Measurements from ENCODE around the gene STAP1.
A peak's percentile ranks its signal among the peaks of the same experiment; 100 is the strongest.
"Not testable (repeated sequence)": the region's sequence is repeated elsewhere in the genome, so short reads cannot be mapped to it uniquely, and the experiment has no call there.

STAP1 gene, protein sequence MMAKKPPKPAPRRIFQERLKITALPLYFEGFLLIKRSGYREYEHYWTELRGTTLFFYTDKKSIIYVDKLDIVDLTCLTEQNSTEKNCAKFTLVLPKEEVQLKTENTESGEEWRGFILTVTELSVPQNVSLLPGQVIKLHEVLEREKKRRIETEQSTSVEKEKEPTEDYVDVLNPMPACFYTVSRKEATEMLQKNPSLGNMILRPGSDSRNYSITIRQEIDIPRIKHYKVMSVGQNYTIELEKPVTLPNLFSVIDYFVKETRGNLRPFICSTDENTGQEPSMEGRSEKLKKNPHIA

DNA sequence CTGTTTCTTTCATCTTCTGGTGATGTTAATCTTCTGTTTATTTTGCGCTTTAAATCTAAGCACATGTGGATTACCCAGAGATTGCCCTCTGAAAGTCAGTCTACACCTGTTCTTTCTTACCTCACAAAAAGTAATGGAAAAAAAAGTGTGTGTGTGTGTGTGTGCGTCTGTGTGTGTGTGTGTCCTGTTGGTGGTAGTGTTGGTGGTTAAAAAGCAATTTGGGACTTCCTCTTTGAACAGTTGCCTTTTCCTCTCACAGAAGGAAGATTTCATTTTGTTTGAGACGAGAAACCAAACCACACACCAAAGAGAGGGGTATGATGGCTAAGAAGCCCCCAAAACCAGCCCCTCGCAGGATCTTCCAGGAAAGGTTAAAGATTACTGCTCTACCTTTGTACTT lies at the start of gene STAP1:
Gene STAP1 (plus strand): TSS at position 235 of the 400 bp plus-strand sequence. CDS start 83 bp downstream, at position 318.
- no peak for DNase-seq

GRCh38 chr4:67512501-67512900 lies 46.0 kb upstream of the STAP1 start:
- DNase-seq, result no peak

DNA sequence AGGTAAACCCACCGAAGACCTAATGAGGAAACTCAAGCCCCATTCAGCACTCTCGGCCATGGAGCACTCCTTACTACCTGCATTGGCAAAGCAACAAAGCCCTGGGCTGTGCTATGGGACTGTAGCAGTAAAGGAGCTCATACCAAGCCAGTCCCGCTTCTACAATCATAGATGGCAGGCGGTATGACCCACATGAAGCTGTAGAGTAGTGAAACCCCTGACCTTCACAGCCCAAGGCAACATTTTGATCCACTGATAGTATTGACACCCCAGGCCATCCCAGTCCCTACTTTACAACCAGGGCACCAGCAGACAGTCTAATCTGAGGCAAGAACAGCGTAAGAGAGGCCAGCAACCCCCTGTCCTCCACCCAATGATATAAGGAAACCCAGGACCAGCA lies 38.4 kb upstream of the STAP1 start:
- no peak for DNase-seq

DNA sequence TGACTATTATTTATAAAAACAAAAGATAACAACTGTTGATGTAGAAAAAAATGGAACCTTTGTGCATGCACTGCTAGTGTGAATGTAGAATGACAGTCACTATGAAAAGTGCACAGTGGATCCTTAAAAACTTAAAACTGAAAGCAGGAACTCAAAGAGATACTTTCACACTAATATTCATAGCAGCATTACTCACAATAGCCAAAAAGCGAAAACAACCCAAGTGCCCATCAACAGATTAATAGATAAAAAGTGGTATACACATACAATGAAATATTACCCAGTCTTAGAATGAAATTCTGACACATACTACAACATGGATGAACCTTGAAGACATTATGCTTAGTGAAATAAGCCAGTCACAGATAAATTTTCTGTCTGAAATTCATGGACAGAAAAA lies 37.0 kb upstream of the STAP1 start:
- no peak for DNase-seq

GRCh38 chr4:67522230-67522629 lies 36.3 kb upstream of the STAP1 start:
- no peak for DNase-seq

GRCh38 chr4:67522851-67523671 lies 35.5 kb upstream of the STAP1 start:
- no peak for DNase-seq

DNA sequence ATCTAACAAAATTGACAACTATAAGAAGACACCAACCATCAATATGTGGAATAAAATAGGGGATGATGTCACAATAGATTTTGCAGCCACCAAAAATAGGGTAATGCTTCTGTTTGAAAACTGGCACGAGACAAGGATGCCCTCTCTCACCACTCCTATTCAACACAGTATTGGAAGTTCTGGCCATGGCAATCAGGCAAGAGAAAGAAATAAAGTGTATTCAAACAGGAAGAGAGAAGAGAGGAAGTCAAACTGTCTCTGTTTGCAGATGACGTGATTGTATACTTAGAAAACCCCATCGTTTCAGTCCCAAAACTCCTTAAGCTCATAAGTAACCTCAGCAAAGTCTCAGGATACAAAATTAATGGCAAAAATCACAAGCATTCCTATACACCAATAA lies 34.4 kb upstream of the STAP1 start:
- not testable (repeated sequence) for DNase-seq

- DNase-seq, result peak; percentile 73
Observed at GRCh38 chr4:67531379-67531962, 27.1 kb upstream of the STAP1 start.

GRCh38 chr4:67532397-67532796 lies 26.1 kb upstream of the STAP1 start:
- not testable (repeated sequence) for DNase-seq

- DNase-seq, result no peak
Observed at GRCh38 chr4:67533112-67533511, 25.4 kb upstream of the STAP1 start.

DNA sequence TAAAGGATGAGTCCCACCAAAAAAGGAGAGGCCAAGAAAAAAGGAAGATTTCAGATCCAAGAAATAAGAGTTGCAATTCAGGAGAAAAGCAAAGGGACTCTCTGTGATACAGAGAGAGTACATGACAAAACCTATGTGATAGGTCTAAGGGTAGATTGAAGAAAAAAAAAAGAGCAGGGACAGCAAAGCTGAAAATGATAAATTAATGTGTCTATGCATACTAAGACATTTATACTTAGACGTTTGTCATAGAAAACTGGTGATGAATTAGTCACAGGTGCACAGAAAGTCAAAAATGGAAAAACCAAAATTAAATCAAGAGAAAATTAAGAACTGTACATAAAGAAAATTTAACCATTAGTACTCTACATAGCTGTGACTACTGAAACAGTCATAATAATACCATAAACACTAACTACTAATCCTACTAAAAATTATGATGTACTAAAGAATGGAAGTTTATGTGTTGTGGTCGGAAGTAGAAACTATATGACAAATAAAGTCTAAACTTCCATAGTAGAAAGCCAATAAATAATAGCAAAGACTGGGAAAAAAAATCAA lies 23.2 kb upstream of the STAP1 start:
- DNase-seq, result no peak

- DNase-seq, result no peak
Observed at GRCh38 chr4:67539830-67540229, 18.7 kb upstream of the STAP1 start.

DNA sequence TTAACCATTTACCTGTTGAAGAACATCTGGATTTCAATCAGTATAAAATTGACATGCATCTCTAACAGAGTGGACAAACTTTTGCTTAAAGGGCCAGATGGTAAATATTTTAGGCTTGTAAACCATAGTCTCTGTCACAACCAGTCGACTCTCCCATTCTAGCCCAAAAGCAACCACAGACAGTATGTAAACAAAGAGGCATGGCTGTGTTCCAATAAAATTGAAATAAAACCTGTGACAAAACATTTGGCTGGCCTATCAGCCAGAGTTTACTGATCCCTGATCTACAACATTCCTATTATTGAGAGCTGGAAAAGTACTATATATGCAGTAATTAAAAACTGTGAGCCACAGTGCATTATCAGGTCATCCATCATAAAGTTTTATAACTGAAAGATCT lies 16.5 kb upstream of the STAP1 start:
- no peak for DNase-seq

GRCh38 chr4:67545199-67546003 lies 13.1 kb upstream of the STAP1 start, which contains the start of gene CENPC:
Gene CENPC (minus strand): TSS chr4:67545503. CDS start chr4:67545355, 148 bp downstream.
- DNase-seq, result peak; percentile 98

GRCh38 chr4:67546004-67546356 lies 12.5 kb upstream of the STAP1 start:
- DNase-seq, result peak; percentile 59

- no peak for DNase-seq
Observed at GRCh38 chr4:67546971-67547370, 11.6 kb upstream of the STAP1 start.

- DNase-seq, result peak; percentile 3
Observed at GRCh38 chr4:67549123-67549522, 9.4 kb upstream of the STAP1 start.

GRCh38 chr4:67550451-67550850 lies 8.1 kb upstream of the STAP1 start:
- DNase-seq, result no peak

DNA sequence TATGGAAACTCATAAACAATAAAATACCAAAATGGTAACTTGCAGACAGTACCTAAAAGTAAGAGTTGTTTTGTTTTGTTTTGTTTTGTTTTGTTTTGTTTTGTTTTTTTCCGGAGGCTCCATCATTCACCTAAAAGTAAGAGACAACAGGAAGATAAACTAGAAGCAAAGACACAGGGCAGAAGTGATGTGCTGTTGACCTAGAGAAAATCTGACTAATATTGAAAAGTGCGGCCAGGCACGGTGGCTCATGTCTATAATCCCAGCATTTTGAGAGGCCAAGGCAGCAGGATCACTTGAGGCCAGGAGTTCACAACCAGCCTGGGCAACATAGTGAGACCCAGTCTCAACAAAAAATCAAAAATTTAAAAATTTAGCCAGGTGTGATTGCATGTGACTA lies 7.7 kb upstream of the STAP1 start:
- DNase-seq, result no peak

GRCh38 chr4:67552146-67552792 lies 6.3 kb upstream of the STAP1 start:
- not testable (repeated sequence) for DNase-seq

- no peak for DNase-seq
Observed at GRCh38 chr4:67554096-67554495, 4.4 kb upstream of the STAP1 start.

DNA sequence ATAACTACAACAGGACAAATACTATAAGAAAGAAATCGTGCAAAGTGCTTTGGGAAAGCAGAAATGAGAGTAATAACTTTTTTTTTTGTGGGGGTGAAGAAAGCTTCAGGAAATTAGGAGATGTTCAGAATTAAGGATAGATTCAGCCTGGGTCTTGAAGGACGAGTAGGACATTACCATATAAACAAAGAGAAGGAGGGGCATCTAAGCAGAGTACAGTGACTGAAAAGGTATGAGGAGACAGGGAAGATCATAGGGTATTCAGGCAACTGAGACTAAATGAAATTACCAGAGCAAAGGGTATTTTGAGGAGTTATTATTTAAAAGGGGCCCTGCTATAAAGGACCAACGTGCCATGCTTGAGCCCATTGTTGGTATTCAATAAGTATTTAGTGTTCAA lies 3.1 kb upstream of the STAP1 start:
- DNase-seq, result no peak

Measured in SHP77 treated with DMSO at 0.1 percent for 48 hours (cell line).